ENCODE results near the gene SLC38A1.

The SLC38A1 gene

DNA sequence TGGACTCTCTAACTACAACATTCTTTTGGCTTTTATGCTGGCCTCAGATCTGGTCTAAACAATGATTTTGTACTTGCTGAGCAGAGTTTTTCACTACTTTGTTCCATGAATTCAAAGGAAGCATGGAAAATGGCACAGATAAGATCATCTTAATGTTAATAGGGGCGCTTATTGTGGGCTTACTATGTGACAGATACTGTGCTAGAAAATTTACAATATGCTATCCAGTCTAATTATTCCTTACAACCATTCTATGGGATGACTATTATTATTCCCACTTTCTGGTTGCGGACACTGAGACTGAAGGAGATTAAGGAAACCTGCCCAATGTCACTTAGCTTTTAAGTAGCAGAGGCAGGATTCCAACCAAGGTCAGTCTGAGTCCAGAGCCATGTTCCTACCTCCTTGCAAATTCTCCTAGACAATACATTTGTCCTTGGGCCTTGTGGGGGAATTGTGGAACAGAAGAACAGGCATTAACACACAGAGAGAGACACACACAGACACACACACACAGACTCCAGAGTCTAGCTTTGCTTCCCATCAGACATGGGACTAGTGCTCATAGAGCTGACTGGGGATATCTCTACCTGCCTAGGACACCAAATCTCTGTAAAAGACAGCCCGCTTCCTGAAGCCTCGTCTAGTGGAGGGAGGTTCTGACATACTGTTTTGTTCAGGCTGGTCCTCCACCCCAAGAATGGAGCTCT lies 107.7 kb downstream of the SLC38A1 start:
- DNase-seq = no peak

DNA sequence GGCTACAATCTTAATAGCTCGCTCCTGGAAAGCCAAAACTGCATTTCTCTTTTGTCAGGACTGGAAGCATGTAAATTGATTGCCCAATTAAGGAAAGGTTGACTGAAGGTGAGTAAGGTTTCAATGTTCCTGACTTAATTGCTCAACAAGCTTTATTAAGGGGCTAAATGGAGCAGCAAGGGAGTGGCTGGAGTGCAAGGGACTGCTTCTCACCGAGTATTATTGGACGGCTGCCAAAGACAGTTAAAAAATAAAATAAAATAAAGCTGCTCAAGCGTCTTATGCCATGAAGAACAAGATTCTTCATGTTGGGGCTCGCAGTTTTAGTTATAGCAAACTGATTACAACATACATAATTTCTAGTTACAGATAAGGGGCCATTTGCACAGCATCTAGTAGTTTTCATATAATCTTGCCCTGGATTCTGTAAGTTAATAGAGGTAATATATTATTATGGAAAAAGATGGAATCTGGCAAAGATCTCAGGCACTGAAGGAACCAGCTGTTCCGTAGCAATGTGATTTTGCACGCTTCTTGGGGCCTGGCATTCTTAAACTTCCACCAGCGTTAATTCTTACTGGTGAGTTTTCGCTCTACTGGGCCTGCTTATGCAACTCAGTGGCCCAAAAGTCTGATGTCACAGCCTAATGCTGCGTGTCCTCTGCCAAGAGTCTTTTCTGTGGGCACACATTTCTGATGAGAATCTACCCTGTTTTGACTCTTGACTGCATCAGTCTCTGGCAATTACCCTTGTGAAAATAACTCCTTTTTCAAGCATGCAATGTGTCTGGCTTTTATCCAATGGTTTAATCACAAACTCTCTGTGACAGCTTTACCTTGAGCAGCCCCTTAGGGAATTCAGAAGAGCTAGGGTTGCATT lies 108.5 kb downstream of the SLC38A1 start:
- no peak for DNase-seq

DNA sequence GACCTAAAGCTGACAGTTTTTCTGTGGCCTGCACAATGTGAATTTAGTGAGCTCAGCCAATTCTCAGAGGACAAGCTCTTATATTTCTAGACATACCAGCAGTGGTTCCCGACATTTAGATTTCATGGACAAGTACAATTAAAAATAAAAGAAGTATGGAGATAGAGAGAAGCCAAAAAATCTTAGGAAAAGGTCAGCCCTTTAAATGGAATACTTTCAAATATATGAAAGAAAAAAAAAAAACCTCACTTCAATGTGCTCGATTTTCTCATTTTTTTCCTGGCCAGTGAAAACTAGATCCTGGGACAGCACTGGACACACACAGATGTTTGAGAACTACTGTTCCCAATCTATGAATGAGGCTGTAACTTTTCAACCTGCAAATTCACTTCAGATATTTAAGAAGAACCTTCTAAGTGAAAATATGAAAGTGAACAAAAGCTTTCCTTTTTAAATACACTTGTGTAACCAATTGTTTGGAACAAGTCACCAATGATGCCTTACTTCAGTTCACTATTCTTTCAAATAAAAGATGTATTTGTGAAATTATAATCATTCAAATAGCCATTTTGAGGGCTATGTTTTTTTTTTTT lies 109.4 kb downstream of the SLC38A1 start:
- DNase-seq = no peak

- DNase-seq = no peak
Measured at GRCh38 chr12:46158501-46158900, 110.3 kb downstream of the SLC38A1 start.

DNA sequence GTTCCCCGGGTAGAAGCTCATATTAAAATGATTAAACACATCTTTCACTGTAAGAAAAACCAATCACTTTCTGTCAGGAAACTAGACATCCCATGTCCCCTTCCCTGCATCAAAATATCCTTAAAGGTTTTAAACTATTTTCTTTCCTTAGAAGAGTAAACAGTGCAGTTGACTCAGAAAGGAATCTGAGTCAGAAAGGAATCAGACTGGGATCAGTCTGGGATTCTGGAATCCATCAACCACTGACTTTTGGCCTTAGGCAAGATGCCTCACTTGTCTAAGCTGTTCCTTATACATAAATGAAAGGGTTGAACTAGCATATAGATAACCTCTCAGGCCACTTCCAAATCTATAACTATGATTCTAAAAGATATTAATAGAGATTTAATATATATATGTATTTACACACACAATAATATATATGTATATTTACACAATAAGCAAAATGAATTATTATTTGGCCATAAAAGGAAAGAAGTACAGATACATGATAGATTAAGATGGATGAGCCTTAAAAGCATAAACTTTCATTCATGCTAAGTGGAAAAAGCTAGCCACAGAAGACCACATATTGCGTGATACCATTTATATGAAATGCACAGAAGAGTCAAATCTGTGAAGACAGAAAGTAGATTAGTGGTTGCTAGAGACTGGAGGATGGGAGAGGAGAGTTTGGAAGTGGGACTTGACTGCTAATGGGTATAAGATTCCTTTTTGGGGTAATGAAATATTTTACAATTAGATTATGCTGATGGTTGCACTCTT lies 114.4 kb downstream of the SLC38A1 start:
- no peak for DNase-seq

- no peak for DNase-seq
Measured at GRCh38 chr12:46153268-46153872, 115.5 kb downstream of the SLC38A1 start.

DNA sequence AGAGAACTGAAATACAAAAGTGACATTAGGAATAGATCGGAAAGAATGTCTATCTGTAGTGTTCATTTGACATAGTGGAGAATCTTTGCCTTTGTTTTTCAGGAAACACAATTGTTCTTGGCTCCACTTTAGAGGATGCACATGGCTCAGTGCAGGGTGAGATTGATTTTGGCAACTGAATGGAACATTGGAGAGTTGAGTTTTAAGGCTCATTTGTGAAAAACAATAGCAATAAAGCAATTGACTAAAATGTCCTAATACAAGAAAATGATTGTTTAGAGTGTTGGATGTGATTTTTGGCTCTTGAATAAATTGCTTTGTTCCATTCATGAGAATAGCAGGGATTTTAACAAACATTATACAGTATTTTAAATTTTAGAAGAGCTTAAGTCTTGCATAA lies 116.4 kb downstream of the SLC38A1 start:
- no peak for DNase-seq

GRCh38 chr12:46150735-46151134 lies 118.1 kb downstream of the SLC38A1 start:
- no peak for DNase-seq

DNA sequence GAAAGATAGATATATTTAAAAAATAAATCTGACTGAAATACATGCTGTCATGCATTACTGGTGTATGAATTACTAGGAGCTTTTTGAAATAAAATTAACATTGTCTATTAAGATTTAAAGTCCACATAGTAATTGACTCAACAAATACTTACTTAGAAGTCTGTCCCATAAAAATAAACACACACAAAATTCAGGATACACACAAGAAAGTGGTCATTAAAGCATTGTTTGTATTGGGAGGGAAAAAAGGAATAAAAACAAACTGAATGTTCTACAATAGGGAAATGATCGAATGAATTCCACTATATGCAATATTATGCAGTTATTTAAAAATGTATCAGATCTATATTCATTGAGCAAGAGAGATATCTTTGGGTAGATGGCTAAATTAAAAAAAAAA lies 118.9 kb downstream of the SLC38A1 start:
- DNase-seq = no peak

- DNase-seq = no peak
Measured at GRCh38 chr12:46149079-46149464, 119.8 kb downstream of the SLC38A1 start.

DNA sequence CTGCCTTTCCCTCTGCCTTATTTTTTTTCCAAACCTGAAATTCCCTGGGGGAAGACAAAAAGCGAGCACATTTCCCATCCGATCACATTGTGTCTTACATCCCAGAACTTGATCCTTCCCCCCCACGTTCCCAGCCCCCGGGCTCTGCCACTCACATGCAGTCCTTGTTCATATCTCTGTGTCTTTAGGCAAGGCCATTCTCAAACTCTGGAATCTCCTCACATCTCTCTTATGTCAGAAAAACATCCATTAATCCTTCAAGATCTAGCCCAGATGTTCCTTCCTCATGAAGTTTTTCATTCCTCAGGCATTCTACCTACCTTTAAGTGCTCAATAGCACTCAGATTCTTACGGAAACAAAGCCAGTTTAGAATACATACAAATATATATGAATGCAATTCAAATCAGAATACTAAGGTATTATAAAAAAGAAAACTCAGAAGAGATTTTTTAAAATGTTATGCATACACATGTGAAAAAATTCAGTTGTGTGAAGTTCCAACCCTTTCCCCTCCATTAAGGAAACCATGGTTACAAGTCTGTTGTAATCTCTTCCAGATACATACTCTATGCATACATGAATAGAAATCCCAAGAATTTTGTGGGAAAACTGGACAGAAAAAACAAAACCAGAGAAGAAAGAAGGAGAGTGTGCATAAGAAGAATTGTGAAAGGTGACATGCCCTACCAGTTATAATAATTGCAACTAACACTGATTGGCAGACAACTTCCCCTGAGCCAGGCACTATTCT lies 120.3 kb downstream of the SLC38A1 start:
- no peak for DNase-seq

GRCh38 chr12:46147144-46147543 lies 121.7 kb downstream of the SLC38A1 start:
- DNase-seq = no peak

GRCh38 chr12:46145881-46146280 lies 123.0 kb downstream of the SLC38A1 start:
- DNase-seq = no peak

GRCh38 chr12:46144433-46144832 lies 124.4 kb downstream of the SLC38A1 start:
- DNase-seq = no peak

DNA sequence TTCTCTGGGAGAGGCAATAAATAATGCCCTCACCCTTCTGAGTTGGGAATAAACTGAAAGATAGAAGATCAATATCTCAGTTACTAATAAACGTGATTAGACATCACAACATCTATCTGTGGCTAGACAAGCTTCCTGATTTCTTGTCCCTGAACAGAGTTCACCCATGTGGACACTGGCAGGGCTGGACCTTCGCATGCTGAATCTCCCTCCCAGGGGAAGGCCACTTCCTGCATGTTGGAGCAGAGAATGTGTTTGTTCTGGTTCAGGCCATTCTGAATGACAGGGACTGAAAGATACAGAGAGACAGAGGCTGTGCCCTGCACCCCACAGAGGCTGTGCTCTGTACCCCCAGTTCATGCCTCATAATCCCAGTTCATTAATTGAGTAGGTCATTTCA lies 132.6 kb downstream of the SLC38A1 start:
- no peak for DNase-seq

- no peak for DNase-seq
Measured at GRCh38 chr12:46135750-46136149, 133.1 kb downstream of the SLC38A1 start.

DNA sequence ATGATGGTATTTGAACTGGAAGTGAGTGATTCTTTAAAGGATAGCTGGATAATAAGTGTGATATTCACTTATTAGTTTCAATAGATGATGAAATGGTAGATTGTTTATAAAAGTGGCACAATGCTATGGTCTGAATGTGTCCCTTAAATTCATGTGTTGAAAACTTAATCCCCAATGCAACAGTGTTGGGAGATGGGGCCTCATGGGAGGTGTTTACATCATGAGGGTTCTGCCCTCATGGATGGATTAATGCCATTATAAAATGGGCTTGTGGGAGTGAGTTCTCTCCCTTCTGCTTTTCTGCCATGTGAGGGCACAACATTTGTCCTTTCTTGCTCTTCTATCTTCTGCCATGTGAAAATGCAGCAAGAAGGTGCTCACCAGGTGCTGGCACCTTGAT lies 134.0 kb downstream of the SLC38A1 start:
- no peak for DNase-seq

DNA sequence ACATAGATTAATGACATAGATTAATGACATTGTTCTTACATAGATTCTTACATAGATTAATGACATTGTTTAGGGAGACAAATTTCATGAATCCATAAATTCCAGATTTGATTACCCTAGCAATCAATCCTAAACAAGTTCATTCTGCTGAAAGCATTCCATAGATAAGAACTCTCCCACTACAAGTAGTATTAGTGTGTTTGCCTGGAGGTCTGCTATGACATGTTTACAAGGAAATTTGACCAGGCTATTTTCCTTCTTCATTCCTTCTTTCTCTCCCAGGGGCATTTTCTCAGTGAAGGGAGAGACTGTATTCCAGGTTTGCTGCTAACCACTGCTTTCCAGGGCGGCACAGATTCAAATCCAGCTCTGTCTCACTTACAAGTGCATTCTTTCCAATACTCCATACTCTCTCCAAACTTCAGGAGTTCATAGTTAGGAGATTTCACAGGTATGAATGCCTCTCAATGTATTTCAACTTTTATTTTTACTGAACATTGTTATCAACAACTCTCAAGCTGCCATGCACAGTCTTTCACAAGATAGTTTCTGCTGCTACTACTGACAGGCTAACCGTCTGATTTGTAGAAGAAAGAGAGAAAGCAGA lies 134.5 kb downstream of the SLC38A1 start:
- no peak for DNase-seq

DNA sequence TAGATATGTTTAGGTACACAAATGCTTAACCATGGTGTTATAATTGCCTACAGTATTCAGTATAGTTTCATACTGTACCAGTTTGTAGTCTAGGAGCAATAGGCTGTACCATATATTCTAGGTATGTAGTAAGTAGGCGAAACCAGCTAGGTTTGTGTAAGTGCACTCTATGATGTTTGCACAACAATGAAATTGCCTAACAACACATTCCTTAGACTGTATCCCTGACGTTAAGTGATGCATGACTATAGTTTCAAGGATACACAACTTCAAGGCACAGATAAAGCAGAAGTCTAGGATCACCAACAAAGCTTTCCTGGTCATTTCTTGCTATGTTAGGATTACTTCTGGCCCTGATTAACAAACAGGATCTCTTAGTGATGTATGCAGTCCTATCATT lies 135.1 kb downstream of the SLC38A1 start:
- no peak for DNase-seq
